Activated CD4-positive, alpha-beta T cell treated with anti-CD3 and anti-CD28 coated beads for 24 hours (primary cell): ENCODE measurements around the gene TUBB2B.
"Not testable (repeated sequence)": the region's sequence is repeated elsewhere in the genome, so short reads cannot be mapped to it uniquely, and the experiment has no call there.

Experiments
- DNase-seq, 2 donors: peaks; one replicate each; pipeline ENCODE4 v3.0.0-alpha.2; 2020; ENCODE audit warnings: low read depth in 2 of 2

The TUBB2B gene

DNA sequence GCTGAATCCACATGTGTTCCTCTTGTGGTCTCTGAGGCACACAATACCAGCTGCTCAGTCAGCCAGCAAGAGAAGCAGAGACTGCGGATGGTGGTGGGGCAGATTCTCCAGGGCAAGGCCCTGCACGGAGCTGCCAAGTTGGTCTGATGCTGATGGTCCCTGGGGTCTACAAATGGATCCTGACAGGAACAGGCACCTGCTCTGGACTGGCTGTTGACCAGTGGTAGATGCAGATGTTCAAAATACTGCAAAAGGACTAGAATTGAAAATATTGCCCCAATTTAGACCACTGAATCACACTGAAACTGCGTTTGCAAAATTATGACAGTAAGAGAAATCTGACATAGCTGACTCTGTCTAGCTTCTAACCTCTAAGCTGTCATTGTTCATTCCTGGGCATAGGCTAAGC, 40.5 kb downstream of the TUBB2B start:
- no peak for DNase-seq

- no peak for DNase-seq
These were observed 44.4 kb downstream of the TUBB2B start for GRCh38 chr6:3183066-3183465.

DNA sequence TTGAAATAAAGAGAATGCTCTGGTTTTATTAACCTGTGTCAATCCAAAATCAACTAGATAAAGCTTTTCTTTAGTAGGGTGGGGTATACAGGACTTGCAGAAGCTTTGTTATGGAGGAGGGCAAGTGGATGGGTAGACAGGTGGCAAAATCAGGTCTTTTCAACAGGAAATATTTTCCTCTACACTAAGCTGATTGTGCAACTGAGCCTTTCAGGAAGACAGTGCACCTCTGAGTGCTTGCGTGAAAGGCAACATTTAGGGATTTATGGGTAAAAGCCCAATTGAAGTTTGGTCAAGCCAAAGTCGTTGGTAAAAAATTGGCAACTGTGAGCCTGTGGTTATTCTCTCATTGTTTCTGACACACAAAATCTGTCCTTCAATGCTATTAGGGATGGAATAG, 46.3 kb downstream of the TUBB2B start:
- DNase-seq: no peak

DNA sequence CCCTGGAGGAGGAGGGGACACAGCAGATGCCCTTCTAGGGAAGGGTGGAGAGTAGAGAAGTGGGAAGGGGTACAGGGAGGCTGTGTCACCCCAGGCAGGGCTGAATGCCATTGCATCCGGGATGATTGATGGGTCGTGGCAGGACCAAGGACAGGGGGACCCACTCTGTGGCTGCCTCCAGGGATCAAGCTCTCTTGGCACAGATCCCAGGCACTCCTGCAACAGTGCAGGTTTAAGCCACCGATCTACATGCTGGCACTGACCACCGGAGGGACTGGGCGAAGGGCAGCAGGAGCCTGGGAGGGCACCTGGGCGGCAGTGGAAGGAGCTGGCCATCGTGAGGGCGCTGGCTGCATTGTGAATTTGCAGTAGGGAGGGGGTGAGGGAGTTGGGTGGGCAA, 47.5 kb downstream of the TUBB2B start:
- DNase-seq: not testable (repeated sequence)

DNA sequence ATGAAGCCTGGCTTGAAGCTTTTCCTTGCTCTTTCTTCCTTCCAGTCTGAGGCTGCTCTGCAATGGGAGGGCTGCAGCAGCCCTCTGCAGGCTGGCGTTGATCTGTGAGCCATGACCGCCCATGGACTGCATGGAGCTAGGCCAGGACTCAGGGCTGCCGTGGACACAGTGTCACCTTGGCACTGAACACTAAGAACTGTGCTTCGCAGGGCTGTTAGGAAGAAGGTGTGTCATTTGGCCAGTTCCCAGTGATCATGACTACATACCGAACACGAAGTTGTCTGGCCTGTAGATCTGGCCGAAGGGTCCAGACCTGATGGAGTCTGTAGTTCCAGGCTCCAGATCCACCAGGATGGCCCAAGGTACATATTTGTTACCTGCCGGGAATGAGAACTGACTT, 48.8 kb downstream of the TUBB2B start:
- DNase-seq: not testable (repeated sequence)

DNA sequence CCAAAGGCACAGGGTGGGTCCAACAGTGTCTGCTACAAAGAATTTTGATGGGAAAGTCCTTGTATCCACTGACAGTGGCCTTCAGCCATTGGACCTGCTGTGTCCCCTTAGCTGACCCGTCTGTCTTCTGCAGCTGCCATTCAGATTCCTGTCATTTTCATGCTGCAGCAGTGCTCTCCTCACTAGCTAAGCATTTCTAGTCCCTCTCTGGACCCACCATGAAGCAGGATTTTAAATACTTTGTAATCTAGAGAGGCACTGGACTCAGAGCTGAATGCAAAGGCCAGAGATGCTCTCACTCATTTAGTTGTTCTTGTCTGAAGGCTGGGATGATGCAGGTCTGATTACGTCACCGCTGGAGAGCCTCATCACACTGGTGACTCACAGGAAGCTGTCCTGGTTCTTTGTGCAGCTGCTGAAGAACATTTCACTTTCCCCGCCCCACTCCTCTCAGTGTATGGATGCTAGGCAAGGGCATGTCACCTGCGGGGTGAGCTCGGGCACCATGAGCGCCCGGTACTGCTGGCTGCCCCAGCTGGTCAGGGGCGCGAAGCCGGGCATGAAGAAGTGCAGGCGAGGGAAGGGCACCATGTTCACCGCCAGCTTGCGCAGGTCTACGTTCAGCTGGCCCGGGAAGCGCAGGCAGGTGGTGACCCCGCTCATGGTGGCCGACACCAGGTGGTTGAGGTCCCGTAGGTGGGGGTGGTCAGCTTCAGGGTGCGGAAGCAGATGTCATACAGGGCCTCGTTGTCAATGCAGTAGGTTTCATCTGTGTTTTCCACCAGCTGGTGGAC, 50.7 kb downstream of the TUBB2B start:
- DNase-seq: peak in 1 of 2 donors; percentile 21

GRCh38 chr6:3175715-3176402, 51.6 kb downstream of the TUBB2B start:
- no peak for DNase-seq
